Measurements from ENCODE around the gene SHOC2. TPM values are rescaled to one million over a fixed set of nuclear protein-coding genes. Genes with fewer than 3 reads are reported as not detected.

Gene SHOC2
- total RNA-seq, 2 experiments from 2014 or later = 24.9 to 27.2 TPM

- no peak for DNase-seq
- Mint-ChIP-seq H3K4me1 (ENCODE audit: low read depth) (peaks cover 23% of the 10 kb centered on the region), H3K36me3 (ENCODE audit: low read depth) (peaks cover 7% of the 10 kb centered on the region), H3K4me3 (no peak overlapping the region), H3K27me3 (ENCODE audit: low read depth) (no peaks in the 10 kb centered on the region), H3K9me3 (no peaks in the 10 kb centered on the region), H3K27ac (no peak overlapping the region)
- CTCF ChIA-PET = interaction anchor here (1.1 kb wide), 1 partner anchor 26 kb away, joined by 3 read pairs; no protein-coding TSS in a partner anchor
- intact Hi-C loops (cut with micrococcal nuclease) = no loop called here
Measured at GRCh38 chr10:110995301-110995700, 75.9 kb downstream of the SHOC2 start.

DNA sequence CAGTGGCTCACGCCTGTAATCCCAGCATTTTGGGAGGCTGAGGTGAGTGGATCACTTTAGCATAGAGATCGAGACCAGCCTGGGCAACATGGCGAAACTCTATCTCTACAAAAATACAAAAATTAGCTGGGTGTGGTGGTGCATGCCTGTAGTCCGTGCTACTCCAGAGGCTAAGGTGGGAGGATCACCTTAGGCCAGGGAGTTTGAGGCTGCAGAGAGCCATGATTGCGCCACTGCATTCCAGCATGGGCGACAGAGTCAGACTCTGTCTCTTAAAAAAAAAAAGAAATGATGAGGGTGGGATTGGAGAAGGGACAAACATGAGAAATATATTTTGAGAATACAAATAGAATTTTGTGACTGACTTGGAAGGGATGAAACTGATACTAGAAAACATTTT is 76.9 kb downstream of the SHOC2 start:
- no peak overlapping the region for H3K4me3 Mint-ChIP-seq
- DNase-seq = no peak
- H3K27me3 Mint-ChIP-seq (ENCODE audit: low read depth) = no peaks in the 10 kb centered on the region
- no peaks in the 10 kb centered on the region for H3K9me3 Mint-ChIP-seq
- H3K27ac Mint-ChIP-seq = no peak overlapping the region
- CTCF ChIA-PET = no interaction called here
- peaks cover 18% of the 10 kb centered on the region for H3K4me1 Mint-ChIP-seq (ENCODE audit: low read depth)
- H3K36me3 Mint-ChIP-seq (ENCODE audit: low read depth) = peaks cover 6% of the 10 kb centered on the region
- intact Hi-C loops (cut with micrococcal nuclease) = no loop called here

DNA sequence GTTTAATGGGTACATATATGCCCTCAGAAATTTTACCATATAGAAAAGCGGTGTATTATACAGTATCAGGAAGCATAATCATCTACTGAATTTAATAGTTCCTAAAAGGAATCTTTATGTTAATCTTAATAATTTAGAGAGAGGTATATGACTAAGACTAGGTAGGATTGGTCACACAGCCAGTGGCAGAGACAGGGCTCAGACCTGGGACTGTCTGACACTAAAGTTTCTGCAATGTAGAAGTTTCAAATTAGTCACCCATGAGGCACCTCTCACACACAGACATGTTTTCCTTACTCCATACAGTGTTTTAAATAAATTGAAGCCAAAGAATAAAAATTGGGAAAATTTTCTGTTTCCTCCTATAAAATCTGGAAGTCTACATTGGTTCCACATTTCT is 84.6 kb downstream of the SHOC2 start:
- Mint-ChIP-seq H3K4me1 (ENCODE audit: low read depth) (peaks cover 4% of the 10 kb centered on the region), H3K4me3 (no peak overlapping the region), H3K36me3 (ENCODE audit: low read depth) (peaks cover 16% of the 10 kb centered on the region), H3K9me3 (no peaks in the 10 kb centered on the region), H3K27me3 (ENCODE audit: low read depth) (no peaks in the 10 kb centered on the region), H3K27ac (no peak overlapping the region)
- DNase-seq = no peak
- CTCF ChIA-PET = no interaction called here
- intact Hi-C loops (cut with micrococcal nuclease) = no loop called here

DNA sequence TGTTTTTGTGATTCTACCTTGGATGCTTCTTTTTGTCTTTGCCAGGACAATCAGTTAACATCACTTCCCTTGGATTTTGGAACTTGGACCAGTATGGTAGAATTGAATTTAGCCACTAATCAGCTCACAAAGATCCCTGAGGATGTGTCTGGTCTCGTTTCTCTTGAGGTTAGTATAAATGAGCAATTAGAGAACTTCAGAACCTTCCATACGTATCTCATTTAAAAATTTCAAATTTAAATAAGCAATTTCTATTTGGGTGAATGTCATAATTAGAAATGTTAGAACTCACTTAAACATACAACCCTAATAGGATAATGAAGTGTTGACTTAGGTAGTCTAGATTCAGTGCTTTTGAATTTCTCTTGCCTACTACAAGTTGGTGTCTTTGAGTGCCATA is 88.1 kb downstream of the SHOC2 start:
- no peak overlapping the region for H3K27ac Mint-ChIP-seq
- CTCF ChIA-PET = interaction anchor here (0.6 kb wide), 1 partner anchor 119 kb away, joined by 4 read pairs; no protein-coding TSS in a partner anchor
- H3K9me3 Mint-ChIP-seq = no peaks in the 10 kb centered on the region
- no peak overlapping the region for H3K4me3 Mint-ChIP-seq
- peaks cover 16% of the 10 kb centered on the region for H3K36me3 Mint-ChIP-seq (ENCODE audit: low read depth)
- H3K4me1 Mint-ChIP-seq (ENCODE audit: low read depth) = peaks cover 4% of the 10 kb centered on the region
- intact Hi-C loops (cut with micrococcal nuclease) = no loop called here
- DNase-seq = no peak
- no peaks in the 10 kb centered on the region for H3K27me3 Mint-ChIP-seq (ENCODE audit: low read depth)

DNA sequence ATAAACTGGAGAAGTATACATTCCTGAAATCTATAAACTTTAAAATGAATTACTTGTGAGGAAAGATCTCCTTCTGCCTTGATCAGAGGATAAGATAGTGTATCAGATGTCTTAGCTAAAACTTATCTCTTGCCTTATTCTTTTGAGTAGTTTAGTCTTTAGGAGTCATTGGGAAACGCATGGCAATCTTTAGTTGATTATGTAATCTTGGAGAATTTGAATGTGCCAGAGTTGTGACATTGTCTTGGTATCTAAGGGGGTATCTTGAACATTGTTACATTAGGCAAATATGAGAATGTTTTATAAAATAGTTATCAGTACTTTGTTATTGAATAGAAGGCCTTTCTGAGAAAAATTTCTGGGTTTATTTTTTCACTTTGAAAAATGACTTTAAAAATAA is 95.8 kb downstream of the SHOC2 start:
- CTCF ChIA-PET = no interaction called here
- no peaks in the 10 kb centered on the region for H3K27me3 Mint-ChIP-seq (ENCODE audit: low read depth)
- no peak for DNase-seq
- H3K4me3 Mint-ChIP-seq = no peak overlapping the region
- no peak overlapping the region for H3K27ac Mint-ChIP-seq
- peaks cover 27% of the 10 kb centered on the region for H3K36me3 Mint-ChIP-seq (ENCODE audit: low read depth)
- H3K9me3 Mint-ChIP-seq = peaks cover 2% of the 10 kb centered on the region
- intact Hi-C loops (cut with micrococcal nuclease) = no loop called here
- peaks cover 5% of the 10 kb centered on the region for H3K4me1 Mint-ChIP-seq (ENCODE audit: low read depth)

DNA sequence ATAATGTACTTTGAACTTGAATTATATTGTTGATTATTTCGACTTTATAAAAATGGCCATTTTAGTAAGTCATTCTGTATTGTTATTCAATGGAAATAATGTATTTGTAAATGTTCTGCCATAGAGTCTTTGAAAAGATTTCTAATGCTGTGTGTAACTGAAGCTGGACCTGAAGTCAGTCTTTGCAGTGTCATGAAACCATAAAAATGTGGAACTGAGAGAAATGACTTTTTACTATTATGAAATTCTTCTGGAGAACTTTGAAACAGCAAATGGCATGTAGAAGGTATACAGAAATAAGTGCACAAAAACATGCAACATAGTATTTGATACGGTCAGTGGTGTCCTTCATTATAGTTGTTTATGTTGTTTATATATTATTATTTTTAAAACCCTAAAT is 97.7 kb downstream of the SHOC2 start:
- Mint-ChIP-seq H3K4me3 (no peak overlapping the region), H3K9me3 (peaks cover 13% of the 10 kb centered on the region), H3K27ac (no peak overlapping the region), H3K4me1 (ENCODE audit: low read depth) (peaks cover 5% of the 10 kb centered on the region), H3K27me3 (ENCODE audit: low read depth) (no peaks in the 10 kb centered on the region), H3K36me3 (ENCODE audit: low read depth) (peaks cover 43% of the 10 kb centered on the region)
- CTCF ChIA-PET = interaction anchor here (0.6 kb wide), 1 partner anchor 33 kb away, joined by 3 read pairs; no protein-coding TSS in a partner anchor
- intact Hi-C loops (cut with micrococcal nuclease) = no loop called here
- no peak for DNase-seq

- Mint-ChIP-seq H3K4me1 (ENCODE audit: low read depth) (peaks cover 5% of the 10 kb centered on the region), H3K4me3 (no peak overlapping the region), H3K27ac (no peak overlapping the region), H3K36me3 (ENCODE audit: low read depth) (peaks cover 49% of the 10 kb centered on the region), H3K27me3 (ENCODE audit: low read depth) (no peaks in the 10 kb centered on the region), H3K9me3 (peaks cover 18% of the 10 kb centered on the region)
- CTCF ChIA-PET = interaction anchor here (0.9 kb wide), 1 partner anchor 407 kb away, joined by 3 read pairs; no protein-coding TSS in a partner anchor
- no peak for DNase-seq
- intact Hi-C loops (cut with micrococcal nuclease) = no loop called here
Measured at GRCh38 chr10:111018021-111018420, 98.6 kb downstream of the SHOC2 start.

DNA sequence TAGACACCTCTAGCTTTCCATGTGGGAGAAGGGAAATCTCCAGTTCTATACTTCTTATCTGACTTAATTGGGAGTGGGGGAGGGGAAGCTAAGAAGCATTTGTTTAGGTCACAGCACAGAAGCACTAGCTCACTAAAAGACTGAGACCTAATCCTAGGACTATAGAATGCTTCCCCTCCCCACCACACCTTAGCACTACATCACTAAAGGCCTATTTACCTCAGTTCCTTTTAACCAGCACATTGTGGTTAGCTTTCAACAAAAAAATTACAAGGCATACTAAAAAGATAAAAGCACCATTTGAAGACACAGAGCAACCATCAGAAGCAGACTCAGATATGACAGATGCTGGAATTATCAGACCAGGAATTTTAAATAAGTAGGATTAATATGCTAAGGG is 103.7 kb downstream of the SHOC2 start:
- Mint-ChIP-seq H3K36me3 (ENCODE audit: low read depth) (peaks cover 42% of the 10 kb centered on the region), H3K27ac (no peak overlapping the region)

GRCh38 chr10:111030042-111030750 is 110.8 kb downstream of the SHOC2 start:
- Mint-ChIP-seq H3K4me1 (ENCODE audit: low read depth) (peaks cover 5% of the 10 kb centered on the region), H3K27me3 (ENCODE audit: low read depth) (no peaks in the 10 kb centered on the region), H3K36me3 (ENCODE audit: low read depth) (peaks cover 18% of the 10 kb centered on the region), H3K4me3 (no peak overlapping the region), H3K9me3 (peaks cover 39% of the 10 kb centered on the region), H3K27ac (no peak overlapping the region)
- intact Hi-C loops (cut with micrococcal nuclease) = no loop called here
- no peak for DNase-seq
- CTCF ChIA-PET = interaction anchor here (0.5 kb wide), 1 partner anchor 968 kb away, joined by 8 read pairs; no protein-coding TSS in a partner anchor

More for the DNA sequence above, 103.7 kb downstream of the SHOC2 start:
- DNase-seq = no peak
- Mint-ChIP-seq H3K27me3 (ENCODE audit: low read depth) (no peaks in the 10 kb centered on the region), H3K4me3 (no peak overlapping the region), H3K4me1 (ENCODE audit: low read depth) (no peaks in the 10 kb centered on the region), H3K9me3 (peaks cover 45% of the 10 kb centered on the region)
- intact Hi-C loops (cut with micrococcal nuclease) = no loop called here
- CTCF ChIA-PET = no interaction called here

- no peak overlapping the region for H3K4me3 Mint-ChIP-seq
- CTCF ChIA-PET = no interaction called here
- H3K4me1 Mint-ChIP-seq (ENCODE audit: low read depth) = peaks cover 5% of the 10 kb centered on the region
- H3K9me3 Mint-ChIP-seq = peaks cover 26% of the 10 kb centered on the region
- intact Hi-C loops (cut with micrococcal nuclease) = no loop called here
- DNase-seq = no peak
- H3K27me3 Mint-ChIP-seq (ENCODE audit: low read depth) = no peaks in the 10 kb centered on the region
- no peak overlapping the region for H3K27ac Mint-ChIP-seq
- peaks cover 20% of the 10 kb centered on the region for H3K36me3 Mint-ChIP-seq (ENCODE audit: low read depth)
Measured at GRCh38 chr10:111034598-111035310, 115.3 kb downstream of the SHOC2 start.

GRCh38 chr10:111035542-111035941 is 116.1 kb downstream of the SHOC2 start:
- Mint-ChIP-seq H3K36me3 (ENCODE audit: low read depth) (peaks cover 15% of the 10 kb centered on the region), H3K4me3 (no peak overlapping the region), H3K27me3 (ENCODE audit: low read depth) (no peaks in the 10 kb centered on the region), H3K9me3 (peaks cover 29% of the 10 kb centered on the region), H3K27ac (no peak overlapping the region), H3K4me1 (ENCODE audit: low read depth) (no peaks in the 10 kb centered on the region)
- DNase-seq = no peak
- intact Hi-C loops (cut with micrococcal nuclease) = no loop called here
- CTCF ChIA-PET = no interaction called here

GRCh38 chr10:111037858-111038257 is 118.5 kb downstream of the SHOC2 start:
- no peak overlapping the region for H3K27ac Mint-ChIP-seq
- intact Hi-C loops (cut with micrococcal nuclease) = no loop called here
- peaks cover 13% of the 10 kb centered on the region for H3K36me3 Mint-ChIP-seq (ENCODE audit: low read depth)
- no peak for DNase-seq
- no peak overlapping the region for H3K4me3 Mint-ChIP-seq
- H3K4me1 Mint-ChIP-seq (ENCODE audit: low read depth) = no peaks in the 10 kb centered on the region
- CTCF ChIA-PET = interaction anchor here (0.7 kb wide), 1 partner anchor 405 kb away, joined by 4 read pairs; no protein-coding TSS in a partner anchor
- H3K27me3 Mint-ChIP-seq (ENCODE audit: low read depth) = no peaks in the 10 kb centered on the region
- peaks cover 26% of the 10 kb centered on the region for H3K9me3 Mint-ChIP-seq

- CTCF ChIA-PET = interaction anchor here (0.6 kb wide), 1 partner anchor 1535 kb away, joined by 3 read pairs; no protein-coding TSS in a partner anchor
- H3K27me3 Mint-ChIP-seq (ENCODE audit: low read depth) = no peaks in the 10 kb centered on the region
Measured at GRCh38 chr10:111039522-111039921, 120.1 kb downstream of the SHOC2 start.

More at GRCh38 chr10:111039522-111039921, 120.1 kb downstream of the SHOC2 start:
- Mint-ChIP-seq H3K4me1 (ENCODE audit: low read depth) (no peaks in the 10 kb centered on the region), H3K27ac (no peak overlapping the region), H3K36me3 (ENCODE audit: low read depth) (peaks cover 4% of the 10 kb centered on the region), H3K9me3 (peaks cover 22% of the 10 kb centered on the region), H3K4me3 (no peak overlapping the region)
- DNase-seq = no peak
- intact Hi-C loops (cut with micrococcal nuclease) = no loop called here
